ENCODE data around the gene KIAA1549. TPM values are rescaled to one million over a fixed set of nuclear protein-coding genes. Genes with fewer than 3 reads are reported as not detected.

KIAA1549 gene
- total and polyA plus RNA-seq, 4 donors, result 0.13 to 0.89 (median 0.42) TPM

DNA sequence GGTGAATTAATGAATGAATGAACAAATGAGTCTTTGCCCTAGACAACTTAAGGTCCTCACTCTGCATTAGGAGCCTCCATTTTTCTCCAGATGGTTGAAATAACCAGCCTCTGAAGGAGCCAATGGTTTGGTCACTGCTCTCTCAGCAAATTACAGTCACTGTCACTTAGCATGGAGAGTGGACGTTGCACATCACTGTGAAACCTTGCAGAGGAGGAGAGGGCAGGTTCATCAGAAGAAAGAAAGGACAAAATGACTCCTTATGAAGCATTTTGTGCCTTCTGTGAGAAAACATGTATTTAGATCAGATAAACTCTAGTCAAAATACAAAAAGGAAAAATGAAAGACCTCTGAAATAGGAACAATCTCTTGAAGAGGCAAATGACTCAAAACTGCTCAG lies 176.6 kb downstream of the KIAA1549 start:
- H3K27ac ChIP-seq (ENCODE audit: low read depth in 1 of 2, low read length in 2 of 2), result no peak overlapping the region
- H3K9ac ChIP-seq (ENCODE audit: low read depth in 1 of 2, low read length in 2 of 2), result no peak overlapping the region
- TF ChIP-seq NR2F2 (IDR thresholded peaks at IDR 0.05) (no peak), SP1 (IDR thresholded peaks at IDR 0.05) (no peak), TAF1 (conservative IDR thresholded peaks at IDR 0.05) (no peak), RXRA (IDR thresholded peaks at IDR 0.05) (no peak), EGR1 (IDR thresholded peaks at IDR 0.05; ENCODE audit: low read depth in 2 of 2) (no peak), MAX (IDR thresholded peaks at IDR 0.05) (no peak), REST (IDR thresholded peaks at IDR 0.05) (no peak), RAD21 (IDR thresholded peaks at IDR 0.05) (no peak), FOXA2 (IDR thresholded peaks at IDR 0.05) (no peak), FOXA1 (IDR thresholded peaks at IDR 0.05) (no peak), HNF4A (conservative IDR thresholded peaks at IDR 0.05) (no peak), HNF4G (IDR thresholded peaks at IDR 0.05) (no peak), GABPA (IDR thresholded peaks at IDR 0.05 in 1 of 2, conservative IDR thresholded peaks at IDR 0.05 in 1 of 2) (no peak), JUND (IDR thresholded peaks at IDR 0.05) (no peak)
- TF ChIP-seq, protein P1, sequence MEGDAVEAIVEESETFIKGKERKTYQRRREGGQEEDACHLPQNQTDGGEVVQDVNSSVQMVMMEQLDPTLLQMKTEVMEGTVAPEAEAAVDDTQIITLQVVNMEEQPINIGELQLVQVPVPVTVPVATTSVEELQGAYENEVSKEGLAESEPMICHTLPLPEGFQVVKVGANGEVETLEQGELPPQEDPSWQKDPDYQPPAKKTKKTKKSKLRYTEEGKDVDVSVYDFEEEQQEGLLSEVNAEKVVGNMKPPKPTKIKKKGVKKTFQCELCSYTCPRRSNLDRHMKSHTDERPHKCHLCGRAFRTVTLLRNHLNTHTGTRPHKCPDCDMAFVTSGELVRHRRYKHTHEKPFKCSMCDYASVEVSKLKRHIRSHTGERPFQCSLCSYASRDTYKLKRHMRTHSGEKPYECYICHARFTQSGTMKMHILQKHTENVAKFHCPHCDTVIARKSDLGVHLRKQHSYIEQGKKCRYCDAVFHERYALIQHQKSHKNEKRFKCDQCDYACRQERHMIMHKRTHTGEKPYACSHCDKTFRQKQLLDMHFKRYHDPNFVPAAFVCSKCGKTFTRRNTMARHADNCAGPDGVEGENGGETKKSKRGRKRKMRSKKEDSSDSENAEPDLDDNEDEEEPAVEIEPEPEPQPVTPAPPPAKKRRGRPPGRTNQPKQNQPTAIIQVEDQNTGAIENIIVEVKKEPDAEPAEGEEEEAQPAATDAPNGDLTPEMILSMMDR (IDR thresholded peaks at IDR 0.05; ENCODE audit: low read depth, low read length, missing input control), result no peak
- TF ChIP-seq, protein P2, sequence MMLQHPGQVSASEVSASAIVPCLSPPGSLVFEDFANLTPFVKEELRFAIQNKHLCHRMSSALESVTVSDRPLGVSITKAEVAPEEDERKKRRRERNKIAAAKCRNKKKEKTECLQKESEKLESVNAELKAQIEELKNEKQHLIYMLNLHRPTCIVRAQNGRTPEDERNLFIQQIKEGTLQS (IDR thresholded peaks at IDR 0.05), result no peak
- TF ChIP-seq, protein P3, sequence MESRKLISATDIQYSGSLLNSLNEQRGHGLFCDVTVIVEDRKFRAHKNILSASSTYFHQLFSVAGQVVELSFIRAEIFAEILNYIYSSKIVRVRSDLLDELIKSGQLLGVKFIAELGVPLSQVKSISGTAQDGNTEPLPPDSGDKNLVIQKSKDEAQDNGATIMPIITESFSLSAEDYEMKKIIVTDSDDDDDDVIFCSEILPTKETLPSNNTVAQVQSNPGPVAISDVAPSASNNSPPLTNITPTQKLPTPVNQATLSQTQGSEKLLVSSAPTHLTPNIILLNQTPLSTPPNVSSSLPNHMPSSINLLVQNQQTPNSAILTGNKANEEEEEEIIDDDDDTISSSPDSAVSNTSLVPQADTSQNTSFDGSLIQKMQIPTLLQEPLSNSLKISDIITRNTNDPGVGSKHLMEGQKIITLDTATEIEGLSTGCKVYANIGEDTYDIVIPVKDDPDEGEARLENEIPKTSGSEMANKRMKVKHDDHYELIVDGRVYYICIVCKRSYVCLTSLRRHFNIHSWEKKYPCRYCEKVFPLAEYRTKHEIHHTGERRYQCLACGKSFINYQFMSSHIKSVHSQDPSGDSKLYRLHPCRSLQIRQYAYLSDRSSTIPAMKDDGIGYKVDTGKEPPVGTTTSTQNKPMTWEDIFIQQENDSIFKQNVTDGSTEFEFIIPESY (IDR thresholded peaks at IDR 0.05), result no peak
- H3K4me3 ChIP-seq (ENCODE audit: low read depth in 1 of 3, low read length in 3 of 3), result no peak overlapping the region
- no peaks in the 10 kb centered on the region for H3K36me3 ChIP-seq (ENCODE audit: control insufficient read depth in 4 of 4, insufficient read depth in 3 of 4, low read depth in 1 of 4, low read length in 3 of 4)
- H3K9me3 ChIP-seq (ENCODE audit: control insufficient read depth in 4 of 4, low read length in 3 of 4), result no peaks in the 10 kb centered on the region
- no peaks in the 10 kb centered on the region for H3K27me3 ChIP-seq (ENCODE audit: control insufficient read depth in 4 of 4, insufficient read depth in 4 of 4, low read length in 3 of 4)
- 76% methylated on average over 1 of the region's 1 CpG for WGBS
- H3K4me1 ChIP-seq (ENCODE audit: control insufficient read depth in 4 of 4, insufficient read depth in 4 of 4, low read length in 3 of 4), result no peaks in the 10 kb centered on the region
- DNase-seq (ENCODE audit: low spot score), result no peak

DNA sequence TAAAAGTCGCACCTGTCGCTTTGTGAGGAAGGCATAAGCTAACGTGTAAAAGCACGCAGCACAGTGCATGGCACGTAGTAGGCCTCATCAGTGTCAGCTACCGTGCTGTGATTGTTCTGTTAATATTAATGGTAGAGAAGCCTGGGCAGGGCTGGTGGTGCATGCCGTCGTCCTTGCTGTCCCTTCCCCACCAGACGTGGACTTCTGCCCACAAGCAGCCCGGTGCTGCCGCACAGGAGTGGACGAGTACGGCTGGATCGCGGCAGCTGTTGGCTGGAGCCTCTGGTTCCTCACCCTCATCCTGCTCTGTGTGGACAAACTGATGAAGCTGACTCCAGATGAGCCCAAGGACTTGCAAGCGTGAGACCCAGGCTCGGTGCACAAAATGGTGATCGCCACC lies 178.5 kb downstream of the KIAA1549 start:
- 94% methylated on average over 18 of the region's 18 CpGs for WGBS
- DNase-seq (ENCODE audit: low spot score), result no peak
- no peak overlapping the region for H3K27ac ChIP-seq (ENCODE audit: low read depth in 1 of 2, low read length in 2 of 2)
- TF ChIP-seq GABPA (IDR thresholded peaks at IDR 0.05 in 1 of 2, conservative IDR thresholded peaks at IDR 0.05 in 1 of 2) (no peak), REST (IDR thresholded peaks at IDR 0.05) (no peak), RXRA (IDR thresholded peaks at IDR 0.05) (no peak), JUND (IDR thresholded peaks at IDR 0.05) (no peak), EGR1 (IDR thresholded peaks at IDR 0.05; ENCODE audit: low read depth in 2 of 2) (no peak), HNF4A (conservative IDR thresholded peaks at IDR 0.05) (no peak), TAF1 (conservative IDR thresholded peaks at IDR 0.05) (no peak), HNF4G (IDR thresholded peaks at IDR 0.05) (no peak), MAX (IDR thresholded peaks at IDR 0.05) (no peak), YY1 (IDR thresholded peaks at IDR 0.05) (no peak), NR2F2 (IDR thresholded peaks at IDR 0.05) (no peak)
- TF ChIP-seq, protein P2 (IDR thresholded peaks at IDR 0.05), result no peak

More for the DNA sequence above, 178.5 kb downstream of the KIAA1549 start:
- H3K36me3 ChIP-seq (ENCODE audit: control insufficient read depth in 4 of 4, insufficient read depth in 3 of 4, low read depth in 1 of 4, low read length in 3 of 4), result no peaks in the 10 kb centered on the region
- H3K9ac ChIP-seq (ENCODE audit: low read depth in 1 of 2, low read length in 2 of 2), result no peak overlapping the region
- no peaks in the 10 kb centered on the region for H3K4me1 ChIP-seq (ENCODE audit: control insufficient read depth in 4 of 4, insufficient read depth in 4 of 4, low read length in 3 of 4)
- no peak overlapping the region for H3K4me3 ChIP-seq (ENCODE audit: low read depth in 1 of 3, low read length in 3 of 3)
- no peaks in the 10 kb centered on the region for H3K27me3 ChIP-seq (ENCODE audit: control insufficient read depth in 4 of 4, insufficient read depth in 4 of 4, low read length in 3 of 4)
- H3K9me3 ChIP-seq (ENCODE audit: control insufficient read depth in 4 of 4, low read length in 3 of 4), result no peaks in the 10 kb centered on the region
